Astrocyte of the spinal cord (primary cell): Measurements from ENCODE around the gene S1PR3.

Experiments
- DNase-seq: peaks from one replicate; pipeline ENCODE4 v3.0.0; 2011; ENCODE audit warnings: low read depth, low spot score
- H3K4me3 ChIP-seq: 2 replicates; pipeline ENCODE4 v1.5.1; 2011; ENCODE audit warnings: low read depth, mild to moderate bottlenecking, low read length, moderate library complexity
- CTCF ChIP-seq: IDR thresholded peaks from 2 replicates; pipeline ENCODE4 v1.5.1; 2012; ENCODE audit warnings: low read depth, mild to moderate bottlenecking, low read length, inconsistent platforms
- in situ Hi-C: cut with HindIII; loops from 2 replicates; pipeline ENCODE4 v1.10.0; 2017; ENCODE audit warnings: low sequenced_read_pairs

The S1PR3 gene

GRCh38 chr9:88975966-88976889, 15.0 kb upstream of the S1PR3 start:
- no peak for DNase-seq
- in situ Hi-C loops = no loop called here
- TF ChIP-seq CTCF = no peak
- H3K4me3 ChIP-seq = no peak overlapping the region

- H3K4me3 ChIP-seq = no peak overlapping the region
- no peak for DNase-seq
- no peak for TF ChIP-seq CTCF
- in situ Hi-C loops = no loop called here
Measured at GRCh38 chr9:88976890-88977257, 14.4 kb upstream of the S1PR3 start.

GRCh38 chr9:88978034-88978433, 13.2 kb upstream of the S1PR3 start:
- DNase-seq = no peak
- TF ChIP-seq CTCF = no peak
- H3K4me3 ChIP-seq = no peak overlapping the region
- in situ Hi-C loops = no loop called here

- no peak for DNase-seq
- H3K4me3 ChIP-seq = no peak overlapping the region
- no peak for TF ChIP-seq CTCF
- in situ Hi-C loops = no loop called here
Measured at GRCh38 chr9:88979021-88979420, 12.2 kb upstream of the S1PR3 start.

- no peak for DNase-seq
- no peak overlapping the region for H3K4me3 ChIP-seq
- in situ Hi-C loops = no loop called here
- no peak for TF ChIP-seq CTCF
Measured at GRCh38 chr9:88979791-88980190, 11.5 kb upstream of the S1PR3 start.

GRCh38 chr9:88980740-88981203, 10.5 kb upstream of the S1PR3 start:
- DNase-seq = peak; percentile 68
- in situ Hi-C loops = no loop called here
- no peak for TF ChIP-seq CTCF
- no peak overlapping the region for H3K4me3 ChIP-seq
